ENCODE results near the gene RNF145.

DNA sequence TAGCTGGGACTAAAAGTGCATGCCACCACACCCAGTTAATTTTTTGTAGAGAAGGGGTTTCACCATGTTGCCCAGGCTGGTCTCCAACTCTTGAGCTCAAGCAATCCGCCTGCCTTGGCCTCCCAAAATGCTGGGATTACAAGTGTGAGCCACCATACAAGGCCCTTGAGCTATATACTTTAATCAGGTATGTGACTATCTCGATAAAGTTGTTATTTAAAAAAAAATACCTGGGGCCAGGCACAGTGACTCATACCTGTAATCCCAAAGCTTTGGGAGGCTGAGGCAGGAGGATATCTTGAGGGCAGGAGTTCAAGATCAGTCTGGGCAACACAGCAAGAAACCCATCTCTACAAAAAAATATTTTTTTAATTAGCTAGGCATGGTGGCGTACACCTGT is 19.2 kb downstream of the RNF145 start:
- no peak for TF ChIP-seq RAD21 (IDR thresholded peaks at IDR 0.05; ENCODE audit: insufficient read depth, low read depth, low read length)
- TF ChIP-seq, protein P1, sequence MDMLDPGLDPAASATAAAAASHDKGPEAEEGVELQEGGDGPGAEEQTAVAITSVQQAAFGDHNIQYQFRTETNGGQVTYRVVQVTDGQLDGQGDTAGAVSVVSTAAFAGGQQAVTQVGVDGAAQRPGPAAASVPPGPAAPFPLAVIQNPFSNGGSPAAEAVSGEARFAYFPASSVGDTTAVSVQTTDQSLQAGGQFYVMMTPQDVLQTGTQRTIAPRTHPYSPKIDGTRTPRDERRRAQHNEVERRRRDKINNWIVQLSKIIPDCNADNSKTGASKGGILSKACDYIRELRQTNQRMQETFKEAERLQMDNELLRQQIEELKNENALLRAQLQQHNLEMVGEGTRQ (IDR thresholded peaks at IDR 0.05; ENCODE audit: borderline replicate concordance, low read depth, low read length) = no peak
- TF ChIP-seq, protein P2, sequence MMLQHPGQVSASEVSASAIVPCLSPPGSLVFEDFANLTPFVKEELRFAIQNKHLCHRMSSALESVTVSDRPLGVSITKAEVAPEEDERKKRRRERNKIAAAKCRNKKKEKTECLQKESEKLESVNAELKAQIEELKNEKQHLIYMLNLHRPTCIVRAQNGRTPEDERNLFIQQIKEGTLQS (IDR thresholded peaks at IDR 0.05; ENCODE audit: borderline replicate concordance, extremely low read depth, low read depth, low read length) = no peak
- TF ChIP-seq FOXM1 (IDR thresholded peaks at IDR 0.05; ENCODE audit: low read depth, low read length) = no peak
- TF ChIP-seq, protein P3, sequence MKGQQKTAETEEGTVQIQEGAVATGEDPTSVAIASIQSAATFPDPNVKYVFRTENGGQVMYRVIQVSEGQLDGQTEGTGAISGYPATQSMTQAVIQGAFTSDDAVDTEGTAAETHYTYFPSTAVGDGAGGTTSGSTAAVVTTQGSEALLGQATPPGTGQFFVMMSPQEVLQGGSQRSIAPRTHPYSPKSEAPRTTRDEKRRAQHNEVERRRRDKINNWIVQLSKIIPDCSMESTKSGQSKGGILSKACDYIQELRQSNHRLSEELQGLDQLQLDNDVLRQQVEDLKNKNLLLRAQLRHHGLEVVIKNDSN (IDR thresholded peaks at IDR 0.05; ENCODE audit: borderline replicate concordance, extremely low read length, insufficient read depth, low read depth, low read length) = no peak
- TF ChIP-seq ZNF207 (IDR thresholded peaks at IDR 0.05; ENCODE audit: borderline replicate concordance) = no peak
- no peak for TF ChIP-seq SMC3 (IDR thresholded peaks at IDR 0.05; ENCODE audit: borderline replicate concordance, low read length)
- TF ChIP-seq SPI1 (IDR thresholded peaks at IDR 0.05; ENCODE audit: borderline replicate concordance, insufficient read depth, low read depth, low read length) = no peak
- TF ChIP-seq, protein P4, sequence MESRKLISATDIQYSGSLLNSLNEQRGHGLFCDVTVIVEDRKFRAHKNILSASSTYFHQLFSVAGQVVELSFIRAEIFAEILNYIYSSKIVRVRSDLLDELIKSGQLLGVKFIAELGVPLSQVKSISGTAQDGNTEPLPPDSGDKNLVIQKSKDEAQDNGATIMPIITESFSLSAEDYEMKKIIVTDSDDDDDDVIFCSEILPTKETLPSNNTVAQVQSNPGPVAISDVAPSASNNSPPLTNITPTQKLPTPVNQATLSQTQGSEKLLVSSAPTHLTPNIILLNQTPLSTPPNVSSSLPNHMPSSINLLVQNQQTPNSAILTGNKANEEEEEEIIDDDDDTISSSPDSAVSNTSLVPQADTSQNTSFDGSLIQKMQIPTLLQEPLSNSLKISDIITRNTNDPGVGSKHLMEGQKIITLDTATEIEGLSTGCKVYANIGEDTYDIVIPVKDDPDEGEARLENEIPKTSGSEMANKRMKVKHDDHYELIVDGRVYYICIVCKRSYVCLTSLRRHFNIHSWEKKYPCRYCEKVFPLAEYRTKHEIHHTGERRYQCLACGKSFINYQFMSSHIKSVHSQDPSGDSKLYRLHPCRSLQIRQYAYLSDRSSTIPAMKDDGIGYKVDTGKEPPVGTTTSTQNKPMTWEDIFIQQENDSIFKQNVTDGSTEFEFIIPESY (IDR thresholded peaks at IDR 0.05) = no peak
- TF ChIP-seq, protein P5, sequence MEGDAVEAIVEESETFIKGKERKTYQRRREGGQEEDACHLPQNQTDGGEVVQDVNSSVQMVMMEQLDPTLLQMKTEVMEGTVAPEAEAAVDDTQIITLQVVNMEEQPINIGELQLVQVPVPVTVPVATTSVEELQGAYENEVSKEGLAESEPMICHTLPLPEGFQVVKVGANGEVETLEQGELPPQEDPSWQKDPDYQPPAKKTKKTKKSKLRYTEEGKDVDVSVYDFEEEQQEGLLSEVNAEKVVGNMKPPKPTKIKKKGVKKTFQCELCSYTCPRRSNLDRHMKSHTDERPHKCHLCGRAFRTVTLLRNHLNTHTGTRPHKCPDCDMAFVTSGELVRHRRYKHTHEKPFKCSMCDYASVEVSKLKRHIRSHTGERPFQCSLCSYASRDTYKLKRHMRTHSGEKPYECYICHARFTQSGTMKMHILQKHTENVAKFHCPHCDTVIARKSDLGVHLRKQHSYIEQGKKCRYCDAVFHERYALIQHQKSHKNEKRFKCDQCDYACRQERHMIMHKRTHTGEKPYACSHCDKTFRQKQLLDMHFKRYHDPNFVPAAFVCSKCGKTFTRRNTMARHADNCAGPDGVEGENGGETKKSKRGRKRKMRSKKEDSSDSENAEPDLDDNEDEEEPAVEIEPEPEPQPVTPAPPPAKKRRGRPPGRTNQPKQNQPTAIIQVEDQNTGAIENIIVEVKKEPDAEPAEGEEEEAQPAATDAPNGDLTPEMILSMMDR (IDR thresholded peaks at IDR 0.05 in 2 of 3, conservative IDR thresholded peaks at IDR 0.05 in 1 of 3; ENCODE audit: control insufficient read depth in 2 of 3, extremely low read depth in 1 of 3, insufficient read depth in 1 of 3, low read depth in 3 of 3, low read length in 3 of 3) = no peak
